ENCODE data around the gene TPI1.

The TPI1 gene

DNA sequence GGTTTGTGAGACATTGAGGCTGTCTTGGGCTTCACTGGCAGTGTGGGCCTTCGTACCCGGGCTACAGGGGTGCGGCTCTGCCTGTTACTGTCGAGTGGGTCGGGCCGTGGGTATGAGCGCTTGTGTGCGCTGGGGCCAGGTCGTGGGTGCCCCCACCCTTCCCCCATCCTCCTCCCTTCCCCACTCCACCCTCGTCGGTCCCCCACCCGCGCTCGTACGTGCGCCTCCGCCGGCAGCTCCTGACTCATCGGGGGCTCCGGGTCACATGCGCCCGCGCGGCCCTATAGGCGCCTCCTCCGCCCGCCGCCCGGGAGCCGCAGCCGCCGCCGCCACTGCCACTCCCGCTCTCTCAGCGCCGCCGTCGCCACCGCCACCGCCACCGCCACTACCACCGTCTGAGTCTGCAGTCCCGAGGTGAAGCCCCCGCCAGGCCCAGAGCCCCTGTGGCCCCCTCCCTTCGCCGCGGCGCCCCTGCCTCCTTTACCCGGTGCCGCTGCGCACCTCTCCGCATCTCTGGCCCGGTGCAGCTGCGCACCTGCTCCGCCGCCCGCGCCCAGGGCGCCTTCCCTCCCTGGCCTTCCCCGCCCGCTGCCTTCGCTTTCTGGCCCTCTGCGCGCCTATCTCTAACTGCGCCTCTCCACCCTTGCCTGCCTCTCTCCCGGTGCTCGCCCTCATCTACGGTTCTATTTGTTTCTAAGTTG lies 47.1 kb downstream of the TPI1 start, which contains the start of gene ENO2:
ENO2 (plus strand) TSS at position 335 of the 701 bp plus-strand sequence. CDS start 1,253 bp downstream, outside the sequence.
- DNase-seq (ENCODE audit: insufficient read length) (peak; percentile 89), FAIRE-seq (peak; percentile 92)
- TF ChIP-seq POLR2AphosphoS5 (IDR thresholded peaks at IDR 0.05; ENCODE audit: low read depth, low read length) (no peak), POLR2A (IDR thresholded peaks at IDR 0.05; ENCODE audit: low read depth, low read length) (no peak), TAF1 (IDR thresholded peaks at IDR 0.05; ENCODE audit: borderline replicate concordance, low read depth, low read length) (no peak)

DNA sequence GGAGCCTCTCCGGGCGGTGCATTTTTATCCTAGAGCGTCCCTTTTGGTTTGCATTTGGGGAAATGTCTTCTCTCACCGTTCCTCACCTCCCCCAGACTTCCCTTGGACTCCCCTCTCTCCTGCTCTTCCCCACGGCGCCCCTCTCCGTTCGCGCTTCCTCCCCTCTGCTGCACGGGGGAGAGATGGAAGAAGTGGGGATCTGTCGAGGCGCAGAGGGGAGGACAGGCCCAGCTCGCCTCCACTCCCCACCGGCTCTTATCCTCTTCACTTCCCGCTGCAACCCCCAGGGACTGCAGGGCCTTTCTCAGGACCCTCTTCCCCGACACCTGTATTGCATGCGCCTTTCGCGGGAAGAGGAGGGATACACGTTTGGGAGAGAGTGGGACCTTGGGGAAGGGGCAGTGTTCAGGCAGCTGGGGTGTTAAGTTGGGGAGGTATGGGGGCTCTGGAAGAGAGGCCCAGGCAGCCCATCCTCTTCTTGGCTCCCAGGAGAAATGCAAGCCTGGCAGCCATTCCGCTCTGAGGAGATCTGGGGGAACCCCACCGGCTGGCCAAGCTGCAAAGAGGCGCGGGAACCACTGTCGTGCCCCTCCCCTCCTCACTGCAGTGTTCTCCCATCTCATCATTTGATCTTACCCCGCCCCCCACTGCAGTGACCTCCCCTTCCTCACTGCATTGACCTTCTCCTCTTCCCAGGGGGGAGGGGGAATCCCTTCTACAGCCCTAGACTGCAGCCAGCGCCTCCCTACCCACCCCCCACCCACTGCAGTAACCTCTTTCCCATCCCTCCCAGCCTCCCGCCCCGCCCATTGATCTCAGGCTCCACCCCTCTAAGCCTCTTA lies 47.8 kb downstream of the TPI1 start:
- no peak for DNase-seq (ENCODE audit: insufficient read length)

DNA sequence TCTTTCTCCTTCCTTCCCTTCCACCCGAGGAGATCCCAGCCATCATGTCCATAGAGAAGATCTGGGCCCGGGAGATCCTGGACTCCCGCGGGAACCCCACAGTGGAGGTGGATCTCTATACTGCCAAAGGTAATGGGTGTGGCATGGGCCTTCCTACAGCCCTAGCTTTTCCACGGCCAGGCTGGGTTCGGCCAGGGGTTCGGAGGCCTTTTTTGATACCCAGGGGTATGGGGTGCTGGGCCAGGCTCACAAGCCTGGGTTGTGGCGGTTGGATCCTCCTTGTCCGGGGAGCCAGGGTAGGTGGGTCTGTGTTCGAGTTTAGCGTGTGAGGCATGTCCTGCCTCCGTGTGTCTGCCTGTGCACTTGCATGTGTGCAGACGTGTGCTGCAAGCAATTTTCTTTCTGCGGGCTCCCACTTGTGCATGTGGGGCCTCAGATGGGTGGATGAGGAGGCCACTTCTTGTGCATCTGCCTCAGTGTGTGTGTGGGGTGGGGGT lies 48.5 kb downstream of the TPI1 start:
- no peak for DNase-seq (ENCODE audit: insufficient read length)
- FAIRE-seq, result no peak
- no peak for TF ChIP-seq TAF1 (IDR thresholded peaks at IDR 0.05; ENCODE audit: borderline replicate concordance, low read depth, low read length)
- no peak for TF ChIP-seq POLR2AphosphoS5 (IDR thresholded peaks at IDR 0.05; ENCODE audit: low read depth, low read length)
- no peak for TF ChIP-seq POLR2A (IDR thresholded peaks at IDR 0.05; ENCODE audit: low read depth, low read length)

More for the DNA sequence above, 47.8 kb downstream of the TPI1 start:
- no peak for FAIRE-seq
- TF ChIP-seq TAF1 (IDR thresholded peaks at IDR 0.05; ENCODE audit: borderline replicate concordance, low read depth, low read length), result no peak
- TF ChIP-seq POLR2AphosphoS5 (IDR thresholded peaks at IDR 0.05; ENCODE audit: low read depth, low read length), result no peak
- TF ChIP-seq POLR2A (IDR thresholded peaks at IDR 0.05; ENCODE audit: low read depth, low read length), result no peak

DNA sequence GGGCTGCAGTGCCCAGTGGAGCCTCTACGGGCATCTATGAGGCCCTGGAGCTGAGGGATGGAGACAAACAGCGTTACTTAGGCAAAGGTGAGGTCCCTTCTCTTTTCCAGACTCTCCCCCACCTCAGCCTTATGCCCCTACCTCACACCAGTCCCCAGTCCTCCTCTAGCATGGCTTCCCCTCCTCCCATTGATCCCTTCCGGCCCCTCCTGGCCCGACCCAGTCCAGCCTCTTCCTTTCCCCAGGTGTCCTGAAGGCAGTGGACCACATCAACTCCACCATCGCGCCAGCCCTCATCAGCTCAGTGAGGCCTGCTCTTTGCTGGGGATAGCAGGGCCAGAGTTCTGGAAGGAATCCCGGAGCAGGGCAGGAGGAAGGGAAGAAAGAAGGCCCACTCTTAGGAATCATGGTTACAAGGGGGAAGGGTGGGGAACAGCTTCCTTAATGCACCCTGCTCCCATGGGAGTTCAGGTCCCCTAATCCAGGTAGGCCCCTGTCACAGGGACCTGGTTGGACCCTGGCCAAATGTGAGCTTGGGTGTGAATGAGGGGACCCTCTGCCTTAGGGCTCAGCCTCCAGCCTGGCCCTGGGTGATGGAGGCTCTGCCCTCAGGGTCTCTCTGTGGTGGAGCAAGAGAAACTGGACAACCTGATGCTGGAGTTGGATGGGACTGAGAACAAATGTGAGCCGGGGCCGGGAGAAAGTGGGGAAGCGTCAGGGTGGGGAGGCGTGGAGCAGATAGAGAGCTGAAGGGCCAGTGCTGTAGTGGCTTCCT lies 49.3 kb downstream of the TPI1 start:
- no peak for FAIRE-seq
- TF ChIP-seq TAF1 (IDR thresholded peaks at IDR 0.05; ENCODE audit: borderline replicate concordance, low read depth, low read length), result no peak
- TF ChIP-seq POLR2AphosphoS5 (IDR thresholded peaks at IDR 0.05; ENCODE audit: low read depth, low read length), result no peak
- TF ChIP-seq POLR2A (IDR thresholded peaks at IDR 0.05; ENCODE audit: low read depth, low read length), result no peak
- no peak for DNase-seq (ENCODE audit: insufficient read length)

DNA sequence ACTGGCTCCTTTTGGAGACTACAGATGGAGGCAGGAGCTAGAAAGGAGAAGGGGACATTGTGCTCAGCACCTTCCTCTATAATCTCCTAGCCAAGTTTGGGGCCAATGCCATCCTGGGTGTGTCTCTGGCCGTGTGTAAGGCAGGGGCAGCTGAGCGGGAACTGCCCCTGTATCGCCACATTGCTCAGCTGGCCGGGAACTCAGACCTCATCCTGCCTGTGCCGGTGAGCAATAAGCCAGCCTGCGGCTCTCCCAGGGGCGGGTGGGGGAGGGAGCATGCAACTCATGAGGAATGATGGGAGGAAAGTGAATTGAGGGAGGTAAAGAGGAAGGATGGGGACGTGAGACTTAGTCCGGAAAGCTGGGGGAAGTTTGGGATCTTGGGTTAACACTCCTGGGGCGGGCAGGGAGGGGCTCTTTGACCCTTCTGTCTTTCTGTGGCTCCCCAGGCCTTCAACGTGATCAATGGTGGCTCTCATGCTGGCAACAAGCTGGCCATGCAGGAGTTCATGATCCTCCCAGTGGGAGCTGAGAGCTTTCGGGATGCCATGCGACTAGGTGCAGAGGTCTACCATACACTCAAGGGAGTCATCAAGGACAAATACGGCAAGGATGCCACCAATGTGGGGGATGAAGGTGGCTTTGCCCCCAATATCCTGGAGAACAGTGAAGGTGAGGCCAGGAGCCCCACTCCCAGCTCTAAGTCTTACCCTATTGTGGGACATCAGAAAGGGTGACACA lies 50.3 kb downstream of the TPI1 start:
- DNase-seq (ENCODE audit: insufficient read length) (no peak), FAIRE-seq (no peak)
- TF ChIP-seq POLR2AphosphoS5 (IDR thresholded peaks at IDR 0.05; ENCODE audit: low read depth, low read length) (no peak), TAF1 (IDR thresholded peaks at IDR 0.05; ENCODE audit: borderline replicate concordance, low read depth, low read length) (no peak), POLR2A (IDR thresholded peaks at IDR 0.05; ENCODE audit: low read depth, low read length) (no peak)

DNA sequence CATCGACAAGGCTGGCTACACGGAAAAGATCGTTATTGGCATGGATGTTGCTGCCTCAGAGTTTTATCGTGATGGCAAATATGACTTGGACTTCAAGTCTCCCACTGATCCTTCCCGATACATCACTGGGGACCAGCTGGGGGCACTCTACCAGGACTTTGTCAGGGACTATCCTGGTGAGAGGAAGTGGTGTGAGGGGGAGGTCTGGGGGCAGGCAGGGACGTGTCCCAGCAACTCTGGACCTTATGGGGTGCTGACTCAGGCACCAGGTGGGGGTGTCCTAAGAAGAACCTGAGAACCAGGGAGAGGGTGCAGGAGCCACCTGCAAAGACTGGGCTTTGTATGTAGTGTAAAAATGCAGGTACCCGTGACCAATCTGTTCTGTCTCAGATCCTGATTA lies 52.3 kb downstream of the TPI1 start:
- TF ChIP-seq POLR2A (IDR thresholded peaks at IDR 0.05; ENCODE audit: low read depth, low read length), result no peak
- TF ChIP-seq POLR2AphosphoS5 (IDR thresholded peaks at IDR 0.05; ENCODE audit: low read depth, low read length), result no peak
- no peak for TF ChIP-seq TAF1 (IDR thresholded peaks at IDR 0.05; ENCODE audit: borderline replicate concordance, low read depth, low read length)
- DNase-seq (ENCODE audit: insufficient read length), result no peak
- FAIRE-seq, result no peak
